SJCRH30 (cell line): Measurements from ENCODE around the gene LRRC37A. TPM values are rescaled to one million over a fixed set of nuclear protein-coding genes. Genes with fewer than 3 reads are reported as not detected.
"Not testable (repeated sequence)": the region's sequence is repeated elsewhere in the genome, so short reads cannot be mapped to it uniquely, and the experiment has no call there.

ENCODE experiments used
- DNase-seq, 2 experiments: peaks; one replicate each; pipeline ENCODE4 v3.0.0-alpha.2; 2015 to 2020
- H3K27ac ChIP-seq: fragments of 250-450 bp; sonication (Bioruptor Pico); 2 replicates; pipeline ENCODE4 v1.5.1; 2020; ENCODE audit warnings: mild to moderate bottlenecking, moderate library complexity
- H3K27me3 ChIP-seq: fragments of 250-450 bp; sonication (Bioruptor Pico); 2 replicates; pipeline ENCODE4 v1.5.1; 2020; ENCODE audit warnings: mild to moderate bottlenecking, moderate library complexity
- H3K36me3 ChIP-seq: fragments of 250-450 bp; sonication (Bioruptor Pico); 2 replicates; pipeline ENCODE4 v1.5.1; 2020; ENCODE audit warnings: mild to moderate bottlenecking, moderate library complexity
- H3K4me1 ChIP-seq: fragments of 250-450 bp; sonication (Bioruptor Pico); 2 replicates; pipeline ENCODE4 v1.5.1; 2020; ENCODE audit warnings: mild to moderate bottlenecking, moderate library complexity
- H3K4me3 ChIP-seq: fragments of 250-450 bp; sonication (Bioruptor Pico); 2 replicates; pipeline ENCODE4 v1.5.1; 2020; ENCODE audit warnings: mild to moderate bottlenecking, moderate library complexity
- H3K9me3 ChIP-seq: fragments of 250-450 bp; sonication (Bioruptor Pico); replicated peaks from 2 replicates; pipeline ENCODE4 v1.5.1; 2020; ENCODE audit warnings: mild to moderate bottlenecking, moderate library complexity
- total RNA-seq: library from RNA; depleted of rRNA; stranded (reverse); fragments of >200 nt; shearing (Covaris generic); gene quantifications from 2 replicates; pipeline ENCODE4 v1.2.3, GENCODE V29; 2014

Gene LRRC37A
- total RNA-seq, 1 experiment from 2014 or later = 4.0 TPM

DNA sequence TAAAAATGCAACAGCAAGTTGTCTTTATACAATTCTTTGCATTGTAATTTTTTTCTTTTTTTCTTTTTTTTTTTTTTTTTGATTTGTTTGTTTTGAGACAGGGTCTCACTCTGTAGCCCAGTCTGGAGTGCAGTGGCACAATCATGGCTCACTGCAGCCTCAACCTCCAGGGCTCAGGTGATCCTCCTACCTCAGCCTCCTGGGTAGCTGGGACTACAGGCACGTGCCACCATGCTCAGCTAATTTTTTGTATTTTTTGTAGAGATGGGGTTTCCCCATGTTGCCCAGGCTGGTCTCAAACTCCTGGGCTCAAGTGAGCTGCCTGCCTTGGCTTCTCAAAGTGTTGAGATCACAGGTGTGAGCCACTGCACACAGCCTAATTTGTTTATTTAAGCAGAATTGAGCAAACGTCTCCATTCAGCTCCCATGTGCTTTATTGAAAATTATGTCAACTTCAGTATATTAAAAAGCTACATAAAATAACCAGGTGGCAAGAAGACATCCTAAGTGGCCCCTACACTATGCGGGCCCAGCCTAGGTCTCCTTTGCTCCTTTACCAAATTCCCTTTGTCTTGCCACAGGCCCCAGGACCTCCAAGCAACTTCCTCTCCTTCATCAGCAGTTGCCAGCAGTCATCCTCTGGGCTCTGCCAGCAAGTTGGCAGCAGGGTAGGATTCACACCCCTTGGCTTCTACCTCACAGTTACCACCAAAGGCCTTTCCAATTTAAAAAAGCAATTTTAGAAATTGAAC lies 18.0 kb upstream of the LRRC37A start:
- DNase-seq, H3K4me1 ChIP-seq, H3K27me3 ChIP-seq, H3K9me3 ChIP-seq, H3K36me3 ChIP-seq, H3K27ac ChIP-seq, H3K4me3 ChIP-seq: not testable (repeated sequence)

DNA sequence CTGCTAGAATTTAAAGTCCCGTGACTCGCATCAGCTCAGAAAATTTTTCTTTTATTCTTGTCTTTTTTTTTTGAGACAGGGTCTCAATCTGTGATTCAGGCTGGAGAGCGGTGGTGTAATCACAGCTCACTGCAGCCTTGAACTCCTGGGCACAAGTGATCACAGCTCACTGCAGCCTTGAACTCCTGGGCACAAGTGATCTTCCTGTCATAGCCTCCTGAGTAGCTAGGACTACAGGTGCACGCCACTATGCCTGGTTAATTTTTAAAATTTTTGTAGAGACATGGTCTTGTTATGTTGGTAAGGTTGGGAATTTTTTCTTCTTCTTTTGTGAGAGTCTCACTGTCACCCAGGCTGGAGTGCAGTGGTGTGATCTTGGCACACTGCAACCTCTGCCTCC lies 13.6 kb upstream of the LRRC37A start:
- H3K4me1 ChIP-seq, H3K27ac ChIP-seq, H3K36me3 ChIP-seq, H3K27me3 ChIP-seq, DNase-seq, H3K9me3 ChIP-seq, H3K4me3 ChIP-seq: not testable (repeated sequence)

DNA sequence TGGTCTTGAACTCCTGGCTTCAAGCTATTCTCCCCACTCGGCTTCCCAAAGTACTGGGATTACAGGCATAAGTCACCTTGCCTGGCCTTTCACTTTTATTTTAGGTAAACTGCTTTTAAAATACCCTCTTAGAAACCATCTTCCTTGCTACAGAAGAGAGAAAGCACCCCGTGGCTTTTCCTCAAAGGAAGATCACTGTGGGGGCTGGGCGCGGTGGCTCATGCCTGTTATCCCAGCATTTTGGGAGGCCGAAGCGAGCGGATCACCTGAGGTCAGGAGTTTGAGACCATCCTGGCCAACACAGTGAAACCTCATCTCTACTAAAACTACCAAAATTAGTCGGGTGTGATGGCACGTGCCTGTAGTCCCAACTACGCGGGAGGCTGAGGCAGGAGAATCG lies 12.3 kb upstream of the LRRC37A start:
- H3K27me3 ChIP-seq, DNase-seq, H3K4me1 ChIP-seq, H3K4me3 ChIP-seq, H3K36me3 ChIP-seq, H3K27ac ChIP-seq, H3K9me3 ChIP-seq: not testable (repeated sequence)

DNA sequence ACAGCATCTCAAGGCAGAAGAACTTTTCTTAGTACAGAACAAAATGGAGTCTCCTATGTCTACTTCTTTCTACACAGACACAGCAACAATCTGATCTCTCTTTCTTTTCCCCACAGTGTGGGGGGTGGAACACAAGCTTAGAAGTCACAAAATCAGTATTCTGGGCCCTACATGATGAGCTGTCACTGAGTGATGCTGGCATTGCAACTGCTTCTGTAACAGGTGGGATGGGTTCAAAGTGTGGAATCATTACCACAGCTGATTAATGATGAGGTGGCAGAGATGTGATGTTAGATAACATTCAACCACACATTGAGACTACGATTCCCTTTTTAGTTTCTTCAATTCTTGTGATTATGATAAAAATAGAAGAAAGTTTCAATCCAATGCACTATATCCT lies 10.5 kb upstream of the LRRC37A start:
- DNase-seq, H3K4me3 ChIP-seq, H3K4me1 ChIP-seq, H3K9me3 ChIP-seq, H3K27ac ChIP-seq, H3K27me3 ChIP-seq, H3K36me3 ChIP-seq: not testable (repeated sequence)

DNA sequence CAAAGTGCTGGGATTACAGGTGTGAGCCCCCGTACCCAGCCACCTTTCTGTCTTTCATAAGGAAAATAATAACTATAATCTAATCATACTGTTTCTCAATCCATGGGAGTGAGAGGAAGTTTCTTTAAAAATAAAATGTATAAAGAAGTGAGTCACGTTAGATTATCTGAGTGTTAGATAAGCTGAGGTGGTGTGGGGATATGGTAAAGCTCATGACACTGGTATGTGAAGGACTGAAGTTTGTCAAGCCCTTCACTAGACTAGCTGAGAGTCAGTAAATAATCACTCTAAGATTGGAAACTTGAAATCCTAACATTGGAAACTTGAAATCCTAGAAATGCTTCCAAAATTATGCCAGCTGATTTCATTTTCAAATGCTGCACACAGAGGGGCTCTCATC lies 9.4 kb upstream of the LRRC37A start:
- not testable (repeated sequence) for H3K9me3 ChIP-seq, H3K4me1 ChIP-seq, DNase-seq, H3K27ac ChIP-seq, H3K27me3 ChIP-seq, H3K4me3 ChIP-seq, H3K36me3 ChIP-seq

DNA sequence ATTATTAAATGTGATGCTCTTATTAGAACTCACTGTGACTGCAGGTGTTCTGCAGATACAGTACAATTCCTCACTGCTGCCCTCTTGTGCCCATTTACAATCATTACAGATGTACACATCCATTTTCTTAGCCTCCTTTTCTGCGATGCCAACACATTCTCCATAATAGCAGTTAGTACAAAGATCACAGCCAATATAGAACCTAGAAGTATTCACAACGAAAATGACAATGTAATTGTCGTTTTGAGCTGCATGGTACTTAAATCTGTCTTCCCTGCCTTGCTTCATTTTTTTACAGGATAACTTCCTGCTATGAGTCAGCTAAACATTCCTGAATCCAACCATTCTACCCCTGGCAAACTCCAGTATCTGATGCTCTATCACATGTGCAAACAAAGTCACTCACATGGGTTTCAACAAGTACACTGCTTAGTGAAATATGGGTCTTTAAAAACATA lies 8.1 kb upstream of the LRRC37A start:
- DNase-seq = peak; percentile 75 to 94
- not testable (repeated sequence) for H3K4me3 ChIP-seq, H3K9me3 ChIP-seq, H3K4me1 ChIP-seq, H3K27ac ChIP-seq, H3K27me3 ChIP-seq, H3K36me3 ChIP-seq

DNA sequence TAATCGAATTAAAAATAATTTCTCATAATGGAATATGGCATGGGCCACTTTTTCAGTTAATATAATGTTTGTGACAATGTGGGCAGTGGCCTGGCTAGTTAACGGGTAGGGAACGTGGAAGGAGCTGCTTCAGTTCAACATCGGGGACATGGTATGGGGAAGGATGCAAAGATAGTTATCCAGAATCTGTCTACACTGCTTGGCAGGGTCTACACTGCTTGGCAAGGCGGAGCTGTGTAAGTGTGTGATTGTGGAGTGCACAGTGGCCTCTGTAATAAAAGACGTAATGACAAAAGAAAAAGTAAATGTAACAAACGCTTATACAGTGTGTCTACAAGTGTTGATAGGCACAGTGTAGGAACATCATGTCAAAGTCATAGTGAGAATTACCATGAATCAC lies 7.3 kb upstream of the LRRC37A start:
- not testable (repeated sequence) for H3K27me3 ChIP-seq, DNase-seq, H3K4me1 ChIP-seq, H3K4me3 ChIP-seq, H3K9me3 ChIP-seq, H3K27ac ChIP-seq, H3K36me3 ChIP-seq

DNA sequence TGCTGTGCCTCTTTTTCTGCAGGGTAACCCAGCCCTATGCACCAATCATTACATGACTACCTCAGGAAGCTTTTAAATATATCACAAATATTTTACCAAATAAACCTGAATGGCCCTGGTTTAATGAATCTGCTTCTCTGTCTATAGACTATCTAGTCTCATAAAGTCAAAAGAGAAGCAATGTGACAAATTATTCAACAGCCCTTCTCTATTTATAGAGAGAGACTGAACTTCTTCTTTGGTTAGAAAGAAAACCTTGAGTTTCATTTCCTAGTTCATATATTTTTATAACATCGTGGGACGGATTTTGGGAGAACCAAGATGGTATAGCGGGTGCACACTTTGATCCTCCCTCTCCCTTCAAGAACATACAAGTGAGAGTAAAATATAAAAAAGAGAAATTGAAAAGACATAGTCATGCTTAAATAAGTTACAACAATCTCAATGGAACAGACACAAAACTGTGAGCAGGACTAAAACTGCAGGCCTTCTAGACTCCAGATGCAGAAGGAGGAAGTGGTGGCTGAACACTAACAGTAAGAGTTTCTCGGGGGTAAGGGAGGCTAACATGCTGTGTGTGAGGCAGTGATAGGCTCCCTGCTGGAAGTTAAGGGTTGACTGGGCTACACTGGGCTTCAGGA lies 3.9 kb upstream of the LRRC37A start:
- not testable (repeated sequence) for H3K27me3 ChIP-seq, H3K4me1 ChIP-seq, H3K4me3 ChIP-seq, H3K9me3 ChIP-seq, H3K27ac ChIP-seq, H3K36me3 ChIP-seq, DNase-seq

DNA sequence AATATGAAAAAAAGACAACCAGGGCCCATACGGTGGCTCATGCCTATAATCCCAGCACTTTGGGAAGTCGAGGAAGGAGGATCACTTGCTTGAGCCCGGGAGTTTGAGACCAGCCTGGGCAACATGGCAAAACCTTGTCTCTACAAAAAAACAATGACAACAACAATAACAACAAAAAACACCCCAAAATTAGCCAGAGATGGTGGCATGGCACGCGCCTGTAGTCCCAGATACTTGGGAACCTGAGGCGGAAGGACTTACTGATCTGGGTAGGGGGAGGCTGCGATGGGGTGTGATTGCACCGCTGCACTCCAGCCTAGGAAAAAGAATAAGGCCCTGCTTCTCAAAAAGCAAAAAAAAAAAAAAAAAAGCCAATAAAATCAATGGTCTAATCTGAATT lies 3.3 kb upstream of the LRRC37A start:
- H3K27me3 ChIP-seq, H3K4me3 ChIP-seq, DNase-seq, H3K27ac ChIP-seq, H3K36me3 ChIP-seq, H3K4me1 ChIP-seq, H3K9me3 ChIP-seq: not testable (repeated sequence)

DNA sequence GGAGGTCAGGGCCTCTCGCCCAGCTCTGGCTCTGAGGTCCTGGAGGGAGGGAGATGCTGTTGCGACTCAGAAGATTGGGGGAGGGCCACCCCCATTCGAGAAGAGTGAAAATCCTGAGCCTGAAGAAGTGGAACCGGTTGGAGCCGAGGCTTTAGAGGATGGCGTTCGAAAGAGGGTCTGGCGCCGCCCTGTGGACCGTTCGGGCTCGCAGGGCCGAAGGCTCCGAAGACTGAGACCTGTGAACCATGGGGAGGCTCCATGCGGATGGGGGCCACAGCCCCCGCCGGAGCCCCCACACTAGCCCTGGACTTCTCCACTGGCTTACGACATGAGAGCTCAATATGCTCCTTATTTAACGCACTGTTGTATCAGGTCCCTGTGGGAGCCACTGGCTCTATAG lies 46.3 kb downstream of the LRRC37A start:
- H3K27ac ChIP-seq, H3K27me3 ChIP-seq, H3K4me1 ChIP-seq, H3K9me3 ChIP-seq, H3K4me3 ChIP-seq, H3K36me3 ChIP-seq, DNase-seq: not testable (repeated sequence)

DNA sequence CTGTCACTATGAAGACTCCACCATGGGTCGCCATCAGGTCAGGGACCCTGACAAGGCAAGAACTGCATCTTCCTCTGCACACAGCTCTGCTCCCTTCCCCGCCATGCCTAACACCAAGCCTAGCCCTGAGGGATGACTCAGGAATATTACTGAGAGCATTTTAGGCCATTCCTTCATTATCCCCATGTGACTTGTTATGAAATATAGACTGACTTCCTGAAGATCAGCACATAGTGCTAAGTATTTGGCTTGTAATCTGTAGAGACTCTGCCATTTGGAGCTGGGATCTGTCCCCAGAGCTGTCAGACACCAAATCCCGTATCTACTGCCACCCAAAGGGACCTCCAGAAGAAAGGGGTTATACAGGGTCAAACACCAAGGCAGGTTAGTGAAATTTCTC lies 47.2 kb downstream of the LRRC37A start:
- H3K36me3 ChIP-seq, H3K4me1 ChIP-seq, H3K9me3 ChIP-seq, H3K27me3 ChIP-seq, H3K27ac ChIP-seq, H3K4me3 ChIP-seq, DNase-seq: not testable (repeated sequence)

DNA sequence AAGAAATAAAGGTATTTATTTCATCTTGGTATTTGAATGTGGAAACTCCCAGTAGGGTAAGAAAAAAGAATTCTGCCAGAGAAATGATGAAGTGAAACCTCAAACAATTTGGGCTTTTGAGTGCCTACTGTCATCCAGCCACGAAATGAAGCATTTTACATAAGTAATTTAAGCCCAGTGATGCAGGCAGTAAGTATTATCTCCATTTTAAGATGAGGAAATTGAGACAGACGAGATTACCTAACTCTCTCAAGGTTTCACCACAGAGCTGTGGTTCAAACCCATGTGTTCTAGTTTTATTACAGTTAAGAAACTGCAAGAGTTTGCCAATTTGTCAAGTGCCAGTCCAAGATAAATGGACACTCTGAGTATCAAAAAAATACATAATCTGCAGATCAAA lies 53.4 kb downstream of the LRRC37A start:
- H3K36me3 ChIP-seq, DNase-seq: not testable (repeated sequence)

DNA sequence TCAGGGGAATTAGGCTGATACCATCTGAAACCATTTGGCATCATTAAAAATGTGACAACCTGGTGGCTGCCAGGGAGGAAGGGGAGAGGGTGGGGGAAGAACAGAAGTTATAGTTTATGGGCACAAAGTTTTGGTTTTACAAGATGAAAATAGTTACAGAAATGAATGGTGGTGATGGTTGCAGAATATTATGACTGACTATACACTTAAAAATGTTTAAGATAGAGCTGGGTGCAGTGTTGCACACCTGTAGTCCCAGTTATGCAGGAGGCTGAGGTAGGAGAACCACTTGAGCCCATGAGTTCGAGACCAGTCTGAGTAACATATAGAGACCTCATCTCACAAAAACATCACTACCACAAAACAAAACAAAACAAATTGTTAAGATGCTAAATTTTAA lies 54.1 kb downstream of the LRRC37A start:
- H3K9me3 ChIP-seq, H3K27me3 ChIP-seq, H3K4me1 ChIP-seq, DNase-seq, H3K36me3 ChIP-seq, H3K4me3 ChIP-seq, H3K27ac ChIP-seq: not testable (repeated sequence)

More for the DNA sequence above, 53.4 kb downstream of the LRRC37A start:
- not testable (repeated sequence) for H3K4me3 ChIP-seq, H3K4me1 ChIP-seq, H3K27me3 ChIP-seq, H3K9me3 ChIP-seq, H3K27ac ChIP-seq

DNA sequence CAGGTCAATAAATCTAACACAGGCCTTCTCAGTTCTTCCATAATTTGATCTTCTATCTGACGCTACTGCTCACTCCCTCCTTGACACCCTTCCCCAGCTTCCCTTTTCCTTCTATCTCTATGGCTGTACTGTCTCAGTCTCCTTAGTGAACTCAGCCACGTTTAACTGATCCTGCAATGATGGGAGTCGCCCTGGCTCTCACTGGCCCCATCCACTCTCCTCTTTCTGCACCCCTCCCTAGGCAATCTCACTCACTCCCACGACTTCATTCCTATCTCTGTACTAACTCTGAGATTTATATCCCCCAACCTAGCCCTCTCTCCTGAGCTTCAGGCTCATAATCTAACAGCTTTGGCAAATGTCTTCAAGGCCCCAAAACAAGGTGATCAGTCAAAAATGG lies 58.9 kb downstream of the LRRC37A start:
- not testable (repeated sequence) for H3K9me3 ChIP-seq

DNA sequence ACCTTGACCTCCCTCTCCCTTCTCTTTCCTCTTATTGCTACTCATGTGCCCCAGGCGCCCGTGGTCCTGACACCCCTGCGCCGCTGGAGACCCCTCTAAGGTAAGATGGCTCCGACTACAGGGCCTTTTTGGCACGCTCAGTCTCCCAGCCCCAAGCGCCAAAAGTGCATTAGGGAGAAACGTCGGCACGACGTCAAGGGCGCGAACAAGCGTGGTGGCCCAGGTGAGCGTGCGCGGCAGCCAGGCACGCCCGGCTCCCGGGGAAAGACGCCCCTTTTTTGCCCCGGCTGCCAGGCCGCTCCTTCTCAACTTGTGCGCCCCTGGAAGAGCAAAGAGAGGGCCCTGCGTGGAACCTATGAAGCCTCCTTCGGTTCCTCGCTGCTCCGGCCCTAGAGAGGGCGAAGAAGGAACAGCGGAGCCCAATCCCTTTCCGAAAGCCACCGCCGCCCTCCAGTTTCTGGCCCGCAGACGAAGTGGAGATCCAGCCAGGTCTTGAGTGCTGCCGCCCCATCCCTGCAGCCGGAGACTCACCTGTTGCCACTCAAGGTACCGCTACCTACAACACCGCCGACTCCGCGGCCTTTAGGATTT lies 66.3 kb downstream of the LRRC37A start:
- H3K27me3 ChIP-seq, H3K4me1 ChIP-seq, H3K4me3 ChIP-seq, DNase-seq, H3K9me3 ChIP-seq, H3K27ac ChIP-seq, H3K36me3 ChIP-seq: not testable (repeated sequence)

More for the DNA sequence above, 58.9 kb downstream of the LRRC37A start:
- not testable (repeated sequence) for H3K4me3 ChIP-seq, H3K36me3 ChIP-seq, DNase-seq, H3K27me3 ChIP-seq, H3K4me1 ChIP-seq, H3K27ac ChIP-seq

DNA sequence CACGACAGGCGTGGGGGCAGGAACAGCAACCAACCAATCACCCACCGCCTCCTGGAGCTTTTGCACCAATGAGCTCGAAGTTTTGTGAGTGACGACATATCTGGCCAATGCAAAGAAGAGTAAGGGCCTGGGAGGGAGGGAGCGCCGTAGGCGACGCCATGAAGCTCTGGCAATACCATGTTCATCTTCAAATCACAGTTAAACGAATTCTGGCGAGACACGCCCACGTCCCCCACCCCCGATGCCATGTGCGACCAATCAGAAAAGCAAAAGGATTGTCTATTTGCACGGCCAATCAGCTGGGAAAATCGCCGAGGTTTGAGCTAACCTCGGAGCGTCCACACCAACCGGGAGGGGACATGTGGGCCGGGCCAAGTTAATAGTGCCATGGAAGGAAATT lies 66.8 kb downstream of the LRRC37A start, which contains the start of gene ARL17B:
TSS of gene ARL17B (minus strand) at position 12 of the 400 bp plus-strand sequence. CDS start 3,369 bp downstream, outside the sequence.
- H3K4me1 ChIP-seq, H3K9me3 ChIP-seq, H3K27ac ChIP-seq, H3K4me3 ChIP-seq, H3K27me3 ChIP-seq, H3K36me3 ChIP-seq: not testable (repeated sequence)
- peak in 1 of 2 experiments; percentile 98 for DNase-seq
